Thoracic aorta (tissue), 2 donors: ENCODE data around the gene BLM. TPM values are rescaled to one million over a fixed set of nuclear protein-coding genes. Genes with fewer than 3 reads are reported as not detected.

Experiments used
- ATAC-seq: fragments of 150-250 bp; one replicate; pipeline ENCODE4 v1.8.0; 2017; ENCODE audit warnings: low read depth; ENCODE audit not compliant: insufficient number of reproducible peaks, low FRiP score
- DNase-seq: peaks from one replicate; pipeline ENCODE4 v3.0.0-alpha.2; 2020; ENCODE audit warnings: low spot score
- H3K27ac ChIP-seq, 2 donors: fragments of 200-600 bp; sonication (generic); 1 replicate in 1 of 2; 2 replicates in 1 of 2; pipeline ENCODE4 v1.5.1; 2016; ENCODE audit warnings: mild to moderate bottlenecking in 2 of 2, moderate library complexity in 2 of 2
- H3K27me3 ChIP-seq: fragments of 200-600 bp; sonication (generic); replicated peaks from 2 replicates; pipeline ENCODE4 v1.6.0; 2016; ENCODE audit warnings: mild to moderate bottlenecking; ENCODE audit not compliant: insufficient read depth
- H3K36me3 ChIP-seq: fragments of 200-600 bp; sonication (generic); one replicate; pipeline ENCODE4 v1.5.1; 2016
- H3K4me1 ChIP-seq, 2 donors: fragments of 200-600 bp; sonication (generic); 1 replicate in 1 of 2; 2 replicates in 1 of 2; pipeline versions ENCODE4 v1.5.1 to v1.6.0; 2016; ENCODE audit warnings: low read depth in 2 of 2, mild to moderate bottlenecking in 1 of 2; ENCODE audit not compliant: control insufficient read depth in 1 of 2
- H3K4me3 ChIP-seq: fragments of 200-600 bp; sonication (generic); 2 replicates; pipeline ENCODE4 v1.5.1; 2016; ENCODE audit warnings: mild to moderate bottlenecking
- H3K9me3 ChIP-seq: fragments of 200-600 bp; sonication (generic); 2 replicates; pipeline ENCODE4 v1.5.1; 2016
- total RNA-seq, 2 donors: library from RNA; depleted of rRNA; stranded (reverse); fragments of >200 nt; gene quantifications; one replicate each; pipeline versions ENCODE4 v1.1.0 to v1.2.3, GENCODE V29; 2016
- TF ChIP-seq, protein P1 (sequence below): fragments of 200-600 bp; sonication (generic); IDR thresholded peaks from one replicate; pipeline ENCODE4 v1.5.1; 2019; ENCODE audit warnings: antibody characterized with exemption

The BLM gene
- total RNA-seq, 2 donors from 2014 or later, result 0.49 to 0.81 TPM

DNA sequence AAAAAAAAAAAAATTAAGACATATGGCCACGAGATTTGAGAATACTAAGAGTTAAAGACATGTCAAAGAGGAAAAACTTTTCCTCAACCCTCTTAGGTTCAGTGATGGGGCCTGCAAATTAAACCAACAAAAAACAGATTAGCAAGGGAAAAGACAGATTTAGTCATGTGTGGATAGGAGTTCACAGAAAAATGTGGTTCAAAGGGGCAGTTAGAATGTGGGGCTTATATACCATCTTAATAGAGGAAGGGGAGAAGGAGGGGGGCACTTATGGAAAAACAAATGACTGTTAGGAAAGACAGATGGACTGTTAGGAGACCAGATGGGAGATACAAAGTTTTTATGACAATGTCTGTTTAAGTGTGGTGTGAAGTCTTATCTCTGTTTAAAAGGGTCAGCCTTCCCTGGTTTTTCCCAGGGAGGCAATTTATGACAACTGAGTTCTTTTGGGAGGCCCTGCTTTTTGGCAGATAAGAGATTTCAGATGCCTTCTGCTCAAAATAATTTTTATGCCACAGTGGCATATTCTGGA, 82.6 kb downstream of the BLM start:
- H3K9me3 ChIP-seq, result no peaks in the 10 kb centered on the region
- no peak overlapping the region for H3K4me3 ChIP-seq
- no peaks in the 10 kb centered on the region for H3K27me3 ChIP-seq
- no peaks in the 10 kb centered on the region for H3K4me1 ChIP-seq
- TF ChIP-seq, protein P1, sequence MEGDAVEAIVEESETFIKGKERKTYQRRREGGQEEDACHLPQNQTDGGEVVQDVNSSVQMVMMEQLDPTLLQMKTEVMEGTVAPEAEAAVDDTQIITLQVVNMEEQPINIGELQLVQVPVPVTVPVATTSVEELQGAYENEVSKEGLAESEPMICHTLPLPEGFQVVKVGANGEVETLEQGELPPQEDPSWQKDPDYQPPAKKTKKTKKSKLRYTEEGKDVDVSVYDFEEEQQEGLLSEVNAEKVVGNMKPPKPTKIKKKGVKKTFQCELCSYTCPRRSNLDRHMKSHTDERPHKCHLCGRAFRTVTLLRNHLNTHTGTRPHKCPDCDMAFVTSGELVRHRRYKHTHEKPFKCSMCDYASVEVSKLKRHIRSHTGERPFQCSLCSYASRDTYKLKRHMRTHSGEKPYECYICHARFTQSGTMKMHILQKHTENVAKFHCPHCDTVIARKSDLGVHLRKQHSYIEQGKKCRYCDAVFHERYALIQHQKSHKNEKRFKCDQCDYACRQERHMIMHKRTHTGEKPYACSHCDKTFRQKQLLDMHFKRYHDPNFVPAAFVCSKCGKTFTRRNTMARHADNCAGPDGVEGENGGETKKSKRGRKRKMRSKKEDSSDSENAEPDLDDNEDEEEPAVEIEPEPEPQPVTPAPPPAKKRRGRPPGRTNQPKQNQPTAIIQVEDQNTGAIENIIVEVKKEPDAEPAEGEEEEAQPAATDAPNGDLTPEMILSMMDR, result no peak
- ATAC-seq, result no peak
- no peak overlapping the region for H3K27ac ChIP-seq
- DNase-seq, result no peak
- H3K36me3 ChIP-seq, result no peaks in the 10 kb centered on the region

DNA sequence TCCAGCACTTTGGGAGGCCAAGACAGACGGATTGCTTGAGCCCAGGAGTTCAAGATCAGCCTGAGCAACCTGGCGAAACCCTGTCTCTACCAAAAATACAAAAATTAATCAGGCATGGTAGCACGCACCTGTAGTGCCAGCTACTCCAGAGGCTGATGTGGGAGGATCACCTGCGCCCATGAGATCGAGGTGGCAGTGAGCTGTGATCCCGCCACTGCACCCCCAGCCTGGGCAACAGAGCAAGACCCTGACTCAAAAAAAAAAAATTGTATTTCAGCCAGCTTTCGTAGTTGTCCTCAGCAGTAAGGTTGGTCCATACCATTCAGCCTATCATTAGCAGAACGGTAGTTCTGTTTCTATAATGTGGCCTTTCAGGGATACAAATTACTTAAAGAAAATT, 84.7 kb downstream of the BLM start:
- Histone ChIP-seq H3K36me3 (no peaks in the 10 kb centered on the region), H3K9me3 (no peaks in the 10 kb centered on the region), H3K27ac (no peak overlapping the region), H3K4me1 (no peaks in the 10 kb centered on the region), H3K27me3 (no peaks in the 10 kb centered on the region), H3K4me3 (no peak overlapping the region)
- ATAC-seq (no peak), DNase-seq (no peak)
- TF ChIP-seq, protein P1, result no peak

DNA sequence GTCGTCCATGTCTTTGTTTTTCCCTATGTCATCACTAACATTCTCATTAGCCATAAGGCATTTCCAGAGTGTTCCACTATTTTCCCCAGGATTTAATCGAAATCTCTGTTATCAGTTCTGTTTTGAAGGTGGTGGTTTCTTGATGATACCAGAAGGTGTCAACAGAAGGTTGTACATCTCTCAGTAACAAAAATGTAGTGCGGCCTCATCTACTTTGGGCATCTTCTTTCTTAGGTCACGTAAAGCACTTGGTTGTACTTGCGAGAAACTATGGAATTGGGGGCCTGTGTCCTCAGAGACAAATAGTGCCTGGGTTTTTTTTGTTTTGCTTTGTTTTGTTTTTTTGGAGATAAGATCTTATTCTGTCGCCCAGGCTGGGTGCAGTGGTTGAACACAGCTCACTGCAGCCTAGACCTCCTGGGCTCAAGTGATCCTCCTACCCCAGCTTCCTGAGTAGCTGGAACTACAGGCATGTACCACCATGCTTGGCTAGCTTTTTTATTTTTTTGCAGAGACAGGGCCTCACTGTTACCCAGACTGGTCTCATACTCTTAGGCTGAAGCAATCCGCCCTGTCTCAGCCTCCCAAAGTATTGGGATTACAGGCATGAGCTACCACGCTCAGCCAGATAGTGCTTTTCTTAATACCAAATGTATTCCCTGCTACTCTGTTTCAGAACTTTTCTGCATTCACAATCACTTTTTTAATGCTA, 90.1 kb downstream of the BLM start:
- H3K4me1 ChIP-seq, result no peaks in the 10 kb centered on the region
- no peak overlapping the region for H3K27ac ChIP-seq
- no peak overlapping the region for H3K4me3 ChIP-seq
- no peak for ATAC-seq
- TF ChIP-seq, protein P1, result no peak
- H3K9me3 ChIP-seq, result no peaks in the 10 kb centered on the region
- DNase-seq, result no peak
- H3K36me3 ChIP-seq, result no peaks in the 10 kb centered on the region
- no peaks in the 10 kb centered on the region for H3K27me3 ChIP-seq

DNA sequence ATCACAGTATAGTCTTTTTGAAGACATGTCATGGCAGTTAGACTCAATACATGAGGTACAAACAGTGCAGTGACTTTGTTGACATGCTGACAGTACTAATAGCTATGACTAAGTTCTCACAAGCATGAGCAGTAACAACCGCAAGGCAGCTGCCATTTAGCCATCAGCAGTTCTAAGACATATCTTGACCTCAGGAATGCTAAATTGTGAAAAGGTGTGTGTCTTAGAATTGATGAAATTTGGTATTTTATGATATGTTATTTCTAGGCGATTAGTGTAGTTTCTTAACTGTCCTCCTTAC, 90.6 kb downstream of the BLM start:
- Histone ChIP-seq H3K27me3 (no peaks in the 10 kb centered on the region), H3K4me3 (no peak overlapping the region), H3K4me1 (no peaks in the 10 kb centered on the region), H3K36me3 (no peaks in the 10 kb centered on the region), H3K9me3 (no peaks in the 10 kb centered on the region), H3K27ac (no peak overlapping the region)
- DNase-seq (no peak), ATAC-seq (no peak)
- TF ChIP-seq, protein P1, result no peak

DNA sequence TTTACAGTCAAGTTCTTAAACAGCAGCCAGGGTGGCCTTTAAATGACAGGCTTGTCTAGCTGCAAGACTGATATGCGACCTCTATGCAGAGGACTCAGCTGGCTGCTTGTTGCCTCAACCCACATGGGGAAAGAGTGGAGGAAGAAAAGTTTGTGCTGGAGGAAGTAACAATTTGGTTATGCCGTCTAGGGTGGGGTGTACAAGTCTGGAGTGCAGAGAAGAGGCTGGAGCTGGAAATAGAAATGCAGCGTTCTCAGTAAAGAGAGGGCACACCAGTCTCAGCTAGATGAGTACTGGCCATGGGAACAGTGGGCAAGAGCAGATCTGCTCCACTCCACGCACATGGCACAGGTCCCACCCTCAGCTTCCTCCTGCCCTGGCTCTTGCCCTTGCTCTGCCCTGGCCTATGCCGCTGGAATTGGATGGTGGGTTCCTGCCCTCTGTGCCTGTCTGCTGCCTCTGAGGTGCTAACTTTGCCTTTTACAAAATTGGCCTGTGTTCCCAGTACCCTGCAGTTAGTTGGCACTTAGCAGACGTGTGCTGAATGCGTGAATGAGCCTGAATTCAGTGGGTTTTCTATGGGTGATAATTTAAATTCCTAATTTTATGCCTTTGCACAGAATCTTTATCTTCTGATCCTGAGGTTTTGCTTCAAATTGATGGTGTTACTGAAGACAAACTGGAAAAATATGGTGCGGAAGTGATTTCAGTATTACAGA, 91.5 kb downstream of the BLM start:
- ATAC-seq (no peak), DNase-seq (no peak)
- Histone ChIP-seq H3K27ac (no peak overlapping the region), H3K9me3 (no peaks in the 10 kb centered on the region), H3K4me1 (peaks cover 0 to 1% of the 10 kb centered on the region in 2 donors), H3K27me3 (no peaks in the 10 kb centered on the region), H3K4me3 (no peak overlapping the region), H3K36me3 (no peaks in the 10 kb centered on the region)
- TF ChIP-seq, protein P1, result no peak
